WERI-Rb-1 (cell line): ENCODE measurements around the gene CFL2.
"Not testable (repeated sequence)": the region's sequence is repeated elsewhere in the genome, so short reads cannot be mapped to it uniquely, and the experiment has no call there.

ENCODE experiments used
- DNase-seq: peaks from one replicate; pipeline ENCODE4 v3.0.0-alpha.2; 2020
- H3K27ac ChIP-seq: fragments of 250-450 bp; sonication (Bioruptor Pico); 2 replicates; pipeline ENCODE4 v1.5.1; 2020; ENCODE audit warnings: mild to moderate bottlenecking, moderate library complexity
- H3K27me3 ChIP-seq: fragments of 250-450 bp; sonication (Bioruptor Pico); 2 replicates; pipeline ENCODE4 v1.5.1; 2021; ENCODE audit warnings: mild to moderate bottlenecking, low read depth, moderate library complexity; ENCODE audit not compliant: insufficient read depth, severe bottlenecking
- H3K36me3 ChIP-seq: fragments of 250-450 bp; sonication (Bioruptor Pico); 2 replicates; pipeline ENCODE4 v1.5.1; 2020; ENCODE audit warnings: mild to moderate bottlenecking, moderate library complexity
- H3K4me3 ChIP-seq: 2 replicates; pipeline ENCODE4 v1.5.1; 2011; ENCODE audit warnings: low read depth, mild to moderate bottlenecking, control low read depth, low read length
- H3K9me3 ChIP-seq: fragments of 250-450 bp; sonication (Bioruptor Pico); 2 replicates; pipeline ENCODE4 v1.5.1; 2021; ENCODE audit warnings: mild to moderate bottlenecking, moderate library complexity; ENCODE audit not compliant: severe bottlenecking
- CTCF ChIP-seq: IDR thresholded peaks from 2 replicates; pipeline ENCODE4 v1.5.1; 2011; ENCODE audit warnings: low read depth, mild to moderate bottlenecking, control low read depth, inconsistent platforms, low read length

CFL2 gene

GRCh38 chr14:34707722-34708121, 6.7 kb downstream of the CFL2 start:
- Histone ChIP-seq H3K27ac (no peak overlapping the region), H3K4me3 (no peak overlapping the region), H3K9me3 (no peaks in the 10 kb centered on the region), H3K36me3 (peaks cover 7% of the 10 kb centered on the region), H3K27me3 (no peaks in the 10 kb centered on the region)
- no peak for TF ChIP-seq CTCF
- no peak for DNase-seq

- TF ChIP-seq CTCF: no peak
- no peaks in the 10 kb centered on the region for H3K36me3 ChIP-seq
- H3K27me3 ChIP-seq: no peaks in the 10 kb centered on the region
- H3K27ac ChIP-seq: no peak overlapping the region
- no peak overlapping the region for H3K4me3 ChIP-seq
- H3K9me3 ChIP-seq: no peaks in the 10 kb centered on the region
- DNase-seq: no peak
These were observed 12.6 kb downstream of the CFL2 start for GRCh38 chr14:34701808-34702207.

- DNase-seq: no peak
- 0 out of 2 replicates have a peak overlapping the region, but pooled peaks have one; percentile 3 for H3K27ac ChIP-seq
- H3K27me3 ChIP-seq: no peaks in the 10 kb centered on the region
- H3K9me3 ChIP-seq: no peaks in the 10 kb centered on the region
- no peak overlapping the region for H3K4me3 ChIP-seq
- H3K36me3 ChIP-seq: no peaks in the 10 kb centered on the region
- TF ChIP-seq CTCF: no peak
These were observed 13.7 kb downstream of the CFL2 start for GRCh38 chr14:34700622-34701130.

- peak overlapping the region; percentile 48 for H3K27ac ChIP-seq
- no peaks in the 10 kb centered on the region for H3K36me3 ChIP-seq
- no peak overlapping the region for H3K4me3 ChIP-seq
- no peaks in the 10 kb centered on the region for H3K9me3 ChIP-seq
- DNase-seq: no peak
- TF ChIP-seq CTCF: no peak
- H3K27me3 ChIP-seq: no peaks in the 10 kb centered on the region
These were observed 14.3 kb downstream of the CFL2 start for GRCh38 chr14:34699873-34700621.

- H3K4me3 ChIP-seq: not testable (repeated sequence)
These were observed 20.2 kb downstream of the CFL2 start for GRCh38 chr14:34694216-34694615.

GRCh38 chr14:34693228-34693939, 21.0 kb downstream of the CFL2 start:
- no peaks in the 10 kb centered on the region for H3K36me3 ChIP-seq
- H3K4me3 ChIP-seq: no peak overlapping the region
- H3K27me3 ChIP-seq: no peaks in the 10 kb centered on the region
- no peak overlapping the region for H3K27ac ChIP-seq
- no peaks in the 10 kb centered on the region for H3K9me3 ChIP-seq
- no peak for DNase-seq
- no peak for TF ChIP-seq CTCF

More at GRCh38 chr14:34694216-34694615, 20.2 kb downstream of the CFL2 start:
- H3K9me3 ChIP-seq, H3K36me3 ChIP-seq, H3K27me3 ChIP-seq, DNase-seq, H3K27ac ChIP-seq: not testable (repeated sequence)
